Measurements from ENCODE around the gene LRRC71. TPM values are rescaled to one million over a fixed set of nuclear protein-coding genes. Genes with fewer than 3 reads are reported as not detected.

The LRRC71 gene
- total RNA-seq (2014; rRNA removed; shearing (Covaris generic)) (0.32 TPM in 1 of 2 replicates, not detected in the other), polyA plus RNA-seq (2016; fragmentation: Nextera tagmentation; extraction: Ambion mirVana) (not detected in 2 replicates)

GRCh38 chr1:156920233-156921052 lies at the start of gene LRRC71:
Gene LRRC71 (plus strand): TSS chr1:156920632. CDS start chr1:156920804, 172 bp downstream.
- Histone ChIP-seq H3K9ac (peak within 1 kb of the TSS; percentile 48; the same call in 1 of the 2 replicates), H3K9me3 (ENCODE audit: low read depth) (no peaks in the 10 kb centered on the region), H2AFZ (peak within 1 kb of the TSS; percentile 91), H3K4me3 (peak within 1 kb of the TSS; percentile 71), H3K27ac (no peak within 1 kb of the TSS), H3K36me3 (ENCODE audit: low read depth) (no peaks in the 10 kb centered on the region), H3K79me2 (ENCODE audit: insufficient read depth) (no peaks in the 10 kb centered on the region), H3K9me2 (ENCODE audit: insufficient read depth) (no peaks in the 10 kb centered on the region), H3K27me3 (replicated peaks; ENCODE audit: insufficient read depth) (peaks cover 39% of the 10 kb centered on the region), H3F3A (ENCODE audit: insufficient read depth) (peaks cover 10% of the 10 kb centered on the region), H3K4me2 (ENCODE audit: unreplicated experiment) (peak within 1 kb of the TSS; percentile 80), H3K4me1 (ENCODE audit: insufficient read depth) (no peaks in the 10 kb centered on the region), H4K20me1 (ENCODE audit: insufficient read depth) (no peaks in the 10 kb centered on the region)
- peak; percentile 93 for DNase-seq
- in situ Hi-C loops (cut with MboI), result no loop called here
- WGBS, 2 experiments (ENCODE audit: low coverage in 1 of 2, low lambda C conversion rate in 2 of 2, missing lambda C conversion rate in 2 of 2), result 6 to 10% methylated on average over 43 to 71 of the region's 71 CpGs
- TF ChIP-seq EZH2 (IDR thresholded peaks at IDR 0.05; ENCODE audit: insufficient read depth, poor library complexity, severe bottlenecking) (peak; percentile 73), EZH2phosphoT487 (IDR thresholded peaks at IDR 0.05; ENCODE audit: insufficient read depth, low read depth) (peak; percentile 39; the same call in 1 of the 2 replicates)

GRCh38 chr1:156873659-156874058 lies 46.8 kb upstream of the LRRC71 start:
- Histone ChIP-seq H3K4me2 (ENCODE audit: unreplicated experiment) (no peak overlapping the region), H3K4me1 (ENCODE audit: insufficient read depth) (peaks cover 18% of the 10 kb centered on the region), H4K20me1 (ENCODE audit: insufficient read depth) (no peaks in the 10 kb centered on the region), H3K9me3 (ENCODE audit: low read depth) (no peaks in the 10 kb centered on the region), H3K27ac (no peak overlapping the region), H3K79me2 (ENCODE audit: insufficient read depth) (no peaks in the 10 kb centered on the region), H3F3A (ENCODE audit: insufficient read depth) (peaks cover 20% of the 10 kb centered on the region), H3K36me3 (ENCODE audit: low read depth) (no peaks in the 10 kb centered on the region), H2AFZ (no peak overlapping the region), H3K4me3 (no peak overlapping the region), H3K9me2 (ENCODE audit: insufficient read depth) (no peaks in the 10 kb centered on the region), H3K27me3 (replicated peaks; ENCODE audit: insufficient read depth) (0 out of 2 replicates have a peak, but pooled peaks cover 5% of the 10 kb centered on the region), H3K9ac (no peak overlapping the region)
- in situ Hi-C loops (cut with MboI), result no loop called here
- WGBS, 2 experiments (ENCODE audit: low coverage in 1 of 2, low lambda C conversion rate in 2 of 2, missing lambda C conversion rate in 2 of 2), result 92 to 96% methylated on average over 18 of the region's 18 CpGs
- no peak for TF ChIP-seq EZH2 (IDR thresholded peaks at IDR 0.05; ENCODE audit: insufficient read depth, poor library complexity, severe bottlenecking)
- TF ChIP-seq EZH2phosphoT487 (IDR thresholded peaks at IDR 0.05; ENCODE audit: insufficient read depth, low read depth), result no peak
- DNase-seq, result no peak

GRCh38 chr1:156874142-156874541 lies 46.3 kb upstream of the LRRC71 start:
- Histone ChIP-seq H3K79me2 (ENCODE audit: insufficient read depth) (no peaks in the 10 kb centered on the region), H3K4me1 (ENCODE audit: insufficient read depth) (peaks cover 18% of the 10 kb centered on the region), H3K27ac (no peak overlapping the region), H2AFZ (no peak overlapping the region), H4K20me1 (ENCODE audit: insufficient read depth) (no peaks in the 10 kb centered on the region), H3K36me3 (ENCODE audit: low read depth) (no peaks in the 10 kb centered on the region), H3K27me3 (replicated peaks; ENCODE audit: insufficient read depth) (0 out of 2 replicates have a peak, but pooled peaks cover 5% of the 10 kb centered on the region), H3K9me3 (ENCODE audit: low read depth) (no peaks in the 10 kb centered on the region), H3K9me2 (ENCODE audit: insufficient read depth) (no peaks in the 10 kb centered on the region), H3F3A (ENCODE audit: insufficient read depth) (peaks cover 20% of the 10 kb centered on the region), H3K4me2 (ENCODE audit: unreplicated experiment) (no peak overlapping the region), H3K4me3 (no peak overlapping the region), H3K9ac (no peak overlapping the region)
- in situ Hi-C loops (cut with MboI), result no loop called here
- TF ChIP-seq EZH2phosphoT487 (IDR thresholded peaks at IDR 0.05; ENCODE audit: insufficient read depth, low read depth) (no peak), EZH2 (IDR thresholded peaks at IDR 0.05; ENCODE audit: insufficient read depth, poor library complexity, severe bottlenecking) (no peak)
- WGBS, 2 experiments (ENCODE audit: low coverage in 1 of 2, low lambda C conversion rate in 2 of 2, missing lambda C conversion rate in 2 of 2), result 79 to 91% methylated on average over 5 of the region's 5 CpGs
- no peak for DNase-seq

- Histone ChIP-seq H3K4me1 (ENCODE audit: insufficient read depth) (peaks cover 15% of the 10 kb centered on the region), H3K9me2 (ENCODE audit: insufficient read depth) (no peaks in the 10 kb centered on the region), H3K27me3 (replicated peaks; ENCODE audit: insufficient read depth) (0 out of 2 replicates have a peak, but pooled peaks cover 5% of the 10 kb centered on the region), H3K9me3 (ENCODE audit: low read depth) (no peaks in the 10 kb centered on the region), H3F3A (ENCODE audit: insufficient read depth) (peaks cover 17% of the 10 kb centered on the region), H3K4me3 (no peak overlapping the region), H4K20me1 (ENCODE audit: insufficient read depth) (no peaks in the 10 kb centered on the region), H3K79me2 (ENCODE audit: insufficient read depth) (no peaks in the 10 kb centered on the region), H3K27ac (no peak overlapping the region), H3K36me3 (ENCODE audit: low read depth) (no peaks in the 10 kb centered on the region), H2AFZ (no peak overlapping the region), H3K4me2 (ENCODE audit: unreplicated experiment) (no peak overlapping the region), H3K9ac (no peak overlapping the region)
- WGBS, 2 experiments (ENCODE audit: low coverage in 1 of 2, low lambda C conversion rate in 2 of 2, missing lambda C conversion rate in 2 of 2), result 70 to 71% methylated on average over 15 to 16 of the region's 16 CpGs
- DNase-seq, result no peak
- TF ChIP-seq EZH2 (IDR thresholded peaks at IDR 0.05; ENCODE audit: insufficient read depth, poor library complexity, severe bottlenecking), result no peak
- no peak for TF ChIP-seq EZH2phosphoT487 (IDR thresholded peaks at IDR 0.05; ENCODE audit: insufficient read depth, low read depth)
- in situ Hi-C loops (cut with MboI), result no loop called here
Observed at GRCh38 chr1:156874572-156875340, 45.7 kb upstream of the LRRC71 start.
